ENCODE results near the gene ZNF787.

DNA sequence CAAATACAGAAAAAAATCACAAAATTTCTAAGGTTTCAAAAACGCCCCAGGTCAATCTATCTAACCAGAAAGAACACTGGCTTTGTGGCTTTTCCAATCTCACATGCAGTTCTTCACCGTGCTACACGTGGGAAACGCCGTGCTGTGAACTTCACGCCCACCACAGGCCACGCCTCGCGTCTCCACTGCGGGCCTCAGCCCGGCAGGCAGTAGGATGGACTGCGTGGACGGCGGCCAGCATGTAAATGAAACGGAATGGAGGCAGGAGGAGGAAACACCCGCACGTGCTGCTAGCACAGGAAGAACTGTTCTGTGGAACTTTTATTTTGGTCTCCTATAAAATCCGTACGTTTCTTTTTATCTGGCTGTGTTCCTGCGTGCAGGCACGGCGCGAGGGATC, 23.8 kb downstream of the ZNF787 start:
- TF ChIP-seq EZH2 (IDR thresholded peaks at IDR 0.05; ENCODE audit: borderline replicate concordance, low read depth, low read length, severe bottlenecking): no peak
- TF ChIP-seq, protein P1, sequence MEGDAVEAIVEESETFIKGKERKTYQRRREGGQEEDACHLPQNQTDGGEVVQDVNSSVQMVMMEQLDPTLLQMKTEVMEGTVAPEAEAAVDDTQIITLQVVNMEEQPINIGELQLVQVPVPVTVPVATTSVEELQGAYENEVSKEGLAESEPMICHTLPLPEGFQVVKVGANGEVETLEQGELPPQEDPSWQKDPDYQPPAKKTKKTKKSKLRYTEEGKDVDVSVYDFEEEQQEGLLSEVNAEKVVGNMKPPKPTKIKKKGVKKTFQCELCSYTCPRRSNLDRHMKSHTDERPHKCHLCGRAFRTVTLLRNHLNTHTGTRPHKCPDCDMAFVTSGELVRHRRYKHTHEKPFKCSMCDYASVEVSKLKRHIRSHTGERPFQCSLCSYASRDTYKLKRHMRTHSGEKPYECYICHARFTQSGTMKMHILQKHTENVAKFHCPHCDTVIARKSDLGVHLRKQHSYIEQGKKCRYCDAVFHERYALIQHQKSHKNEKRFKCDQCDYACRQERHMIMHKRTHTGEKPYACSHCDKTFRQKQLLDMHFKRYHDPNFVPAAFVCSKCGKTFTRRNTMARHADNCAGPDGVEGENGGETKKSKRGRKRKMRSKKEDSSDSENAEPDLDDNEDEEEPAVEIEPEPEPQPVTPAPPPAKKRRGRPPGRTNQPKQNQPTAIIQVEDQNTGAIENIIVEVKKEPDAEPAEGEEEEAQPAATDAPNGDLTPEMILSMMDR (IDR thresholded peaks at IDR 0.05; ENCODE audit: borderline replicate concordance, extremely low read depth, low read length, poor library complexity, severe bottlenecking): no peak
